Upper lobe of left lung (tissue), 4 donors: ENCODE measurements around the gene DDX31.

ENCODE experiments used
- CTCF ChIP-seq, 6 experiments: fragments of 450-650 bp in 4 of 6; fragments of 200-600 bp in 2 of 6; sonication (generic) in 2 of 6; IDR thresholded peaks; one replicate each; pipeline ENCODE4 v1.5.1; 2016 to 2019; ENCODE audit warnings: antibody characterized with exemption in 6 of 6
- POLR2A ChIP-seq, 4 donors: fragments of 450-650 bp; IDR thresholded peaks; one replicate each; pipeline ENCODE4 v1.5.1; 2016 to 2017; ENCODE audit warnings: antibody characterized with exemption in 4 of 4, mild to moderate bottlenecking in 2 of 4
- POLR2AphosphoS5 ChIP-seq, 2 donors: sonication (generic); formaldehyde crosslinking; IDR thresholded peaks; one replicate each; pipeline ENCODE4 v1.5.1; 2017; ENCODE audit warnings: antibody characterized with exemption in 2 of 2

- TF ChIP-seq CTCF (IDR thresholded peaks at IDR 0.05) (no peak), POLR2AphosphoS5 (IDR thresholded peaks at IDR 0.05) (no peak), POLR2A (IDR thresholded peaks at IDR 0.05) (no peak)
Measured at GRCh38 chr9:132579427-132579798, 90.4 kb downstream of the DDX31 start.
